Measurements from ENCODE around the gene IL17D.

DNA sequence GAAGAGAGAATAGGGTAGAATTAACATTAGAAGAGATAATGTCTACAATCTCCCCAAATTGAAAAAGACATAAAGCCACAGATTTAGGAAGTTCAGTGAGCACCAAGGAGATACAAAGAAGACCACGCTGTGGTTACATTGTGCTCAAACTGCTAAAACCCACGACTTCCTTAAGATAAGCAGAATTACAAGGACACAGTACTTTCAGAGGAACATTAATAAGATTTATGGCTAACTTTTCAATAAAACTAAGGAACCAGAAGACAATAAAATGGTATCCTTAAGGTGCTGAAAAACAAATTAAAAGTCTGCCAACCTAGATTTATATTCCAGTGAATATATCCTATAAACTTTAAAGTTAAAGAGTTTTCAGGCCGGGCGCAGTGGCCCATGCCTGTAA lies 7.4 kb upstream of the IL17D start:
- TF ChIP-seq, protein P1, sequence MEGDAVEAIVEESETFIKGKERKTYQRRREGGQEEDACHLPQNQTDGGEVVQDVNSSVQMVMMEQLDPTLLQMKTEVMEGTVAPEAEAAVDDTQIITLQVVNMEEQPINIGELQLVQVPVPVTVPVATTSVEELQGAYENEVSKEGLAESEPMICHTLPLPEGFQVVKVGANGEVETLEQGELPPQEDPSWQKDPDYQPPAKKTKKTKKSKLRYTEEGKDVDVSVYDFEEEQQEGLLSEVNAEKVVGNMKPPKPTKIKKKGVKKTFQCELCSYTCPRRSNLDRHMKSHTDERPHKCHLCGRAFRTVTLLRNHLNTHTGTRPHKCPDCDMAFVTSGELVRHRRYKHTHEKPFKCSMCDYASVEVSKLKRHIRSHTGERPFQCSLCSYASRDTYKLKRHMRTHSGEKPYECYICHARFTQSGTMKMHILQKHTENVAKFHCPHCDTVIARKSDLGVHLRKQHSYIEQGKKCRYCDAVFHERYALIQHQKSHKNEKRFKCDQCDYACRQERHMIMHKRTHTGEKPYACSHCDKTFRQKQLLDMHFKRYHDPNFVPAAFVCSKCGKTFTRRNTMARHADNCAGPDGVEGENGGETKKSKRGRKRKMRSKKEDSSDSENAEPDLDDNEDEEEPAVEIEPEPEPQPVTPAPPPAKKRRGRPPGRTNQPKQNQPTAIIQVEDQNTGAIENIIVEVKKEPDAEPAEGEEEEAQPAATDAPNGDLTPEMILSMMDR (conservative IDR thresholded peaks at IDR 0.05; ENCODE audit: low read depth, low read length) = no peak
- TF ChIP-seq EZH2 (IDR thresholded peaks at IDR 0.05; ENCODE audit: borderline replicate concordance, low read depth, low read length, poor library complexity, severe bottlenecking) = no peak

Measured in A673 (cell line).